K562 (cell line): ENCODE results near the gene ACACB. TPM values are rescaled to one million over a fixed set of nuclear protein-coding genes. Genes with fewer than 3 reads are reported as not detected.
A peak's percentile ranks its signal among the peaks of the same experiment; 100 is the strongest.

Experiments used
- KLF6 ChIP-seq: fragments of 250-450 bp; sonication (Bioruptor Pico); IDR thresholded peaks from 2 replicates; pipeline ENCODE4 v1.4.0; 2020; ENCODE audit warnings: mild to moderate bottlenecking, moderate library complexity, borderline replicate concordance
- MCM2 ChIP-seq: fragments of 450-650 bp; IDR thresholded peaks from 2 replicates; pipeline ENCODE4 v1.6.1; 2017; ENCODE audit warnings: low read depth, mild to moderate bottlenecking
- MCM7 ChIP-seq, 2 experiments: fragments of 450-650 bp; IDR thresholded peaks; 2 replicates each; pipeline ENCODE4 v1.6.1; 2016 to 2018
- MEF2A ChIP-seq: IDR thresholded peaks from 2 replicates; pipeline ENCODE4 v1.6.1; 2011; ENCODE audit warnings: low read depth, mild to moderate bottlenecking, low read length, moderate library complexity; ENCODE audit not compliant: control insufficient read depth
- NFYB ChIP-seq: IDR thresholded peaks from 2 replicates; pipeline ENCODE4 v1.6.1; 2011; ENCODE audit warnings: mild to moderate bottlenecking, moderate library complexity; ENCODE audit not compliant: insufficient read length; ENCODE audit errors: extremely low read depth
- POLR3A ChIP-seq: IDR thresholded peaks from 2 replicates; pipeline ENCODE4 v1.6.1; 2011; ENCODE audit warnings: borderline replicate concordance, mild to moderate bottlenecking, moderate library complexity; ENCODE audit not compliant: insufficient read length, insufficient read depth; ENCODE audit errors: extremely low read depth
- PTBP1 ChIP-seq: fragments of 200-400 bp; formaldehyde crosslinking; IDR thresholded peaks from 2 replicates; pipeline ENCODE4 v1.6.1; 2017; ENCODE audit warnings: low read depth, low read length
- RBM17 ChIP-seq: fragments of 200-400 bp; formaldehyde crosslinking; IDR thresholded peaks from 2 replicates; pipeline ENCODE4 v1.6.1; 2017; ENCODE audit warnings: low read depth, mild to moderate bottlenecking, low read length, borderline replicate concordance
- THAP7 ChIP-seq: fragments of 250-450 bp; sonication (Bioruptor Pico); IDR thresholded peaks from 2 replicates; pipeline ENCODE4 v1.5.0; 2021
- TRIM28 ChIP-seq: fragments of 450-650 bp; IDR thresholded peaks from 2 replicates; pipeline ENCODE4 v1.6.1; 2017
- ZBTB12 ChIP-seq: fragments of 250-450 bp; sonication (Bioruptor Pico); IDR thresholded peaks from 2 replicates; pipeline ENCODE4 v1.4.0; 2020
- ZKSCAN1 ChIP-seq: fragments of 150-350 bp; IDR thresholded peaks from 2 replicates; pipeline ENCODE4 v1.6.1; 2016; ENCODE audit warnings: low read depth, low read length
- ZNF511 ChIP-seq: sonication (generic); formaldehyde crosslinking; IDR thresholded peaks from 2 replicates; pipeline ENCODE4 v1.8.0; 2022; ENCODE audit warnings: mild to moderate bottlenecking, missing genetic modification reagents
- ZNF764 ChIP-seq: fragments of 250-450 bp; sonication (Bioruptor Pico); IDR thresholded peaks from 2 replicates; pipeline ENCODE4 v1.4.0; 2020; ENCODE audit warnings: low read depth, mild to moderate bottlenecking, moderate library complexity
- polyA plus RNA-seq, 8 experiments: library from polyadenylated mRNA; depleted of rRNA in 4 of 8; stranded (reverse) in 5 of 8; unstranded in 3 of 8; fragments of >200 nt; fragmentation: Nextera tagmentation in 2 of 8; fragmentation: Illumina TruSeq in 1 of 8; extraction: Ambion mirVana in 2 of 8; extraction: Trizol in 1 of 8; gene quantifications; 2 replicates each; pipeline versions ENCODE4 v1.2.1 to v1.2.3, GENCODE V29; 2011 to 2014; ENCODE audit warnings: inconsistent platforms in 1 of 8, missing spikeins in 1 of 8
- total RNA-seq, 7 experiments: library from RNA; depleted of rRNA in 6 of 7; stranded (reverse); fragments of >200 nt in 6 of 7; fragmentation: Illumina TruSeq in 2 of 7; extraction: Trizol in 2 of 7; gene quantifications; 2 replicates each; pipeline versions ENCODE4 v1.2.1 to v1.2.3, GENCODE V29; 2011 to 2021; ENCODE audit warnings: low replicate concordance in 1 of 7
- TF ChIP-seq, protein P1 (sequence below): sonication (generic); formaldehyde crosslinking; IDR thresholded peaks from 2 replicates; pipeline ENCODE4 v1.8.1; 2023; ENCODE audit warnings: mild to moderate bottlenecking, missing genetic modification reagents
- TF ChIP-seq, protein P2 (sequence below): fragments of 250-450 bp; sonication (Bioruptor Pico); IDR thresholded peaks from 2 replicates; pipeline ENCODE4 v1.8.0; 2021; ENCODE audit warnings: mild to moderate bottlenecking, moderate library complexity
- TF ChIP-seq, protein P3 (sequence below): fragments of 250-450 bp; sonication (Bioruptor Pico); IDR thresholded peaks from 2 replicates; pipeline ENCODE4 v1.4.0; 2020; ENCODE audit warnings: mild to moderate bottlenecking, moderate library complexity

The ACACB gene
- total and polyA plus RNA-seq, 9 of the 15 experiments (the other 6 are each of a cell fraction or from before 2014, with no cell fraction given), result 0.10 to 2.5 (median 0.83) TPM

GRCh38 chr12:109173443-109174240 is 57.3 kb downstream of the ACACB start (continued):
- TF ChIP-seq, protein P1, sequence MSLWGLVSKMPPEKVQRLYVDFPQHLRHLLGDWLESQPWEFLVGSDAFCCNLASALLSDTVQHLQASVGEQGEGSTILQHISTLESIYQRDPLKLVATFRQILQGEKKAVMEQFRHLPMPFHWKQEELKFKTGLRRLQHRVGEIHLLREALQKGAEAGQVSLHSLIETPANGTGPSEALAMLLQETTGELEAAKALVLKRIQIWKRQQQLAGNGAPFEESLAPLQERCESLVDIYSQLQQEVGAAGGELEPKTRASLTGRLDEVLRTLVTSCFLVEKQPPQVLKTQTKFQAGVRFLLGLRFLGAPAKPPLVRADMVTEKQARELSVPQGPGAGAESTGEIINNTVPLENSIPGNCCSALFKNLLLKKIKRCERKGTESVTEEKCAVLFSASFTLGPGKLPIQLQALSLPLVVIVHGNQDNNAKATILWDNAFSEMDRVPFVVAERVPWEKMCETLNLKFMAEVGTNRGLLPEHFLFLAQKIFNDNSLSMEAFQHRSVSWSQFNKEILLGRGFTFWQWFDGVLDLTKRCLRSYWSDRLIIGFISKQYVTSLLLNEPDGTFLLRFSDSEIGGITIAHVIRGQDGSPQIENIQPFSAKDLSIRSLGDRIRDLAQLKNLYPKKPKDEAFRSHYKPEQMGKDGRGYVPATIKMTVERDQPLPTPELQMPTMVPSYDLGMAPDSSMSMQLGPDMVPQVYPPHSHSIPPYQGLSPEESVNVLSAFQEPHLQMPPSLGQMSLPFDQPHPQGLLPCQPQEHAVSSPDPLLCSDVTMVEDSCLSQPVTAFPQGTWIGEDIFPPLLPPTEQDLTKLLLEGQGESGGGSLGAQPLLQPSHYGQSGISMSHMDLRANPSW, result no peak
- TF ChIP-seq, protein P2, sequence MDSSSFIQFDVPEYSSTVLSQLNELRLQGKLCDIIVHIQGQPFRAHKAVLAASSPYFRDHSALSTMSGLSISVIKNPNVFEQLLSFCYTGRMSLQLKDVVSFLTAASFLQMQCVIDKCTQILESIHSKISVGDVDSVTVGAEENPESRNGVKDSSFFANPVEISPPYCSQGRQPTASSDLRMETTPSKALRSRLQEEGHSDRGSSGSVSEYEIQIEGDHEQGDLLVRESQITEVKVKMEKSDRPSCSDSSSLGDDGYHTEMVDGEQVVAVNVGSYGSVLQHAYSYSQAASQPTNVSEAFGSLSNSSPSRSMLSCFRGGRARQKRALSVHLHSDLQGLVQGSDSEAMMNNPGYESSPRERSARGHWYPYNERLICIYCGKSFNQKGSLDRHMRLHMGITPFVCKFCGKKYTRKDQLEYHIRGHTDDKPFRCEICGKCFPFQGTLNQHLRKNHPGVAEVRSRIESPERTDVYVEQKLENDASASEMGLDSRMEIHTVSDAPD (CRISPR knock-in tag), result no peak
- peak; percentile 65; the same call in 1 of the 2 replicates for TF ChIP-seq KLF6 (CRISPR knock-in tag)
- TF ChIP-seq TRIM28, result no peak
- TF ChIP-seq MCM2, result no peak
- TF ChIP-seq NFYB, result no peak
- no peak for TF ChIP-seq THAP7 (CRISPR knock-in tag)
- TF ChIP-seq ZKSCAN1, result no peak
- TF ChIP-seq ZNF511, result no peak
- no peak for TF ChIP-seq ZNF764 (CRISPR knock-in tag)
- no peak for TF ChIP-seq MEF2A
- TF ChIP-seq MCM7 (IDR thresholded peaks at IDR 0.05), result no peak
- TF ChIP-seq, protein P3, sequence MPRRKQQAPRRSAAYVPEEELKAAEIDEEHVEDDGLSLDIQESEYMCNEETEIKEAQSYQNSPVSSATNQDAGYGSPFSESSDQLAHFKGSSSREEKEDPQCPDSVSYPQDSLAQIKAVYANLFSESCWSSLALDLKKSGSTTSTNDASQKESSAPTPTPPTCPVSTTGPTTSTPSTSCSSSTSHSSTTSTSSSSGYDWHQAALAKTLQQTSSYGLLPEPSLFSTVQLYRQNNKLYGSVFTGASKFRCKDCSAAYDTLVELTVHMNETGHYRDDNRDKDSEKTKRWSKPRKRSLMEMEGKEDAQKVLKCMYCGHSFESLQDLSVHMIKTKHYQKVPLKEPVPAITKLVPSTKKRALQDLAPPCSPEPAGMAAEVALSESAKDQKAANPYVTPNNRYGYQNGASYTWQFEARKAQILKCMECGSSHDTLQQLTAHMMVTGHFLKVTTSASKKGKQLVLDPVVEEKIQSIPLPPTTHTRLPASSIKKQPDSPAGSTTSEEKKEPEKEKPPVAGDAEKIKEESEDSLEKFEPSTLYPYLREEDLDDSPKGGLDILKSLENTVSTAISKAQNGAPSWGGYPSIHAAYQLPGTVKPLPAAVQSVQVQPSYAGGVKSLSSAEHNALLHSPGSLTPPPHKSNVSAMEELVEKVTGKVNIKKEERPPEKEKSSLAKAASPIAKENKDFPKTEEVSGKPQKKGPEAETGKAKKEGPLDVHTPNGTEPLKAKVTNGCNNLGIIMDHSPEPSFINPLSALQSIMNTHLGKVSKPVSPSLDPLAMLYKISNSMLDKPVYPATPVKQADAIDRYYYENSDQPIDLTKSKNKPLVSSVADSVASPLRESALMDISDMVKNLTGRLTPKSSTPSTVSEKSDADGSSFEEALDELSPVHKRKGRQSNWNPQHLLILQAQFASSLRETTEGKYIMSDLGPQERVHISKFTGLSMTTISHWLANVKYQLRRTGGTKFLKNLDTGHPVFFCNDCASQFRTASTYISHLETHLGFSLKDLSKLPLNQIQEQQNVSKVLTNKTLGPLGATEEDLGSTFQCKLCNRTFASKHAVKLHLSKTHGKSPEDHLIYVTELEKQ (CRISPR knock-in tag), result no peak
- no peak for TF ChIP-seq ZBTB12 (CRISPR knock-in tag)
- TF ChIP-seq POLR3A, result no peak
- no peak for TF ChIP-seq PTBP1
- no peak for TF ChIP-seq RBM17
